Brain microvascular endothelial cell (primary cell): ENCODE measurements around the gene OR2A5.

Experiments
- DNase-seq: peaks from one replicate; pipeline ENCODE4 v3.0.0-alpha.2; 2020
- H3K27ac ChIP-seq: fragments of 250-450 bp; sonication (Bioruptor Pico); 2 replicates; pipeline ENCODE4 v1.5.1; 2020; ENCODE audit warnings: mild to moderate bottlenecking, moderate library complexity
- H3K27me3 ChIP-seq: fragments of 250-450 bp; sonication (Bioruptor Pico); replicated peaks from 2 replicates; pipeline ENCODE4 v1.5.1; 2020; ENCODE audit warnings: mild to moderate bottlenecking
- H3K36me3 ChIP-seq: fragments of 250-450 bp; sonication (Bioruptor Pico); replicated peaks from 2 replicates; pipeline ENCODE4 v1.5.1; 2020; ENCODE audit warnings: mild to moderate bottlenecking
- H3K4me3 ChIP-seq: 2 replicates; pipeline ENCODE4 v1.5.1; 2011; ENCODE audit warnings: low read depth, mild to moderate bottlenecking, control low read depth, low read length, moderate library complexity
- CTCF ChIP-seq: IDR thresholded peaks from 2 replicates; pipeline ENCODE4 v1.5.1; 2011; ENCODE audit warnings: low read depth, mild to moderate bottlenecking, moderate library complexity, low read length, control low read depth, inconsistent platforms; ENCODE audit errors: missing control alignments
- in situ Hi-C: cut with HindIII; loops from 2 replicates; pipeline ENCODE4 v1.10.0; 2017; ENCODE audit warnings: low sequenced_read_pairs, low pct_ligation_motif_present

Gene OR2A5

GRCh38 chr7:144057954-144058353 lies 9.2 kb downstream of the OR2A5 start:
- H3K36me3 ChIP-seq: no peaks in the 10 kb centered on the region
- peak overlapping the region; percentile 65 for H3K27ac ChIP-seq
- H3K4me3 ChIP-seq: no peak overlapping the region
- DNase-seq: peak; percentile 93
- no peak for TF ChIP-seq CTCF
- H3K27me3 ChIP-seq: no peaks in the 10 kb centered on the region
- in situ Hi-C loops: no loop called here

GRCh38 chr7:144063710-144064109 lies 15.0 kb downstream of the OR2A5 start:
- TF ChIP-seq CTCF: peak; percentile 54
- H3K27ac ChIP-seq: no peak overlapping the region
- no peak overlapping the region for H3K4me3 ChIP-seq
- H3K27me3 ChIP-seq: no peaks in the 10 kb centered on the region
- in situ Hi-C loops: no loop called here
- no peaks in the 10 kb centered on the region for H3K36me3 ChIP-seq
- DNase-seq: no peak

GRCh38 chr7:144069511-144069910 lies 20.8 kb downstream of the OR2A5 start, which contains the start of gene OR2A25:
TSS of gene OR2A25 (plus strand) at chr7:144069811. CDS start at chr7:144074220, 4,409 bp downstream.
- no peaks in the 10 kb centered on the region for H3K36me3 ChIP-seq
- no peak for DNase-seq
- no peak for TF ChIP-seq CTCF
- no peaks in the 10 kb centered on the region for H3K27me3 ChIP-seq
- H3K27ac ChIP-seq: no peak within 1 kb of the TSS
- in situ Hi-C loops: no loop called here
- H3K4me3 ChIP-seq: no peak within 1 kb of the TSS

- no peaks in the 10 kb centered on the region for H3K27me3 ChIP-seq
- no peak overlapping the region for H3K4me3 ChIP-seq
- no peak for TF ChIP-seq CTCF
- H3K36me3 ChIP-seq: no peaks in the 10 kb centered on the region
- H3K27ac ChIP-seq: no peak overlapping the region
- no peak for DNase-seq
- in situ Hi-C loops: no loop called here
Observed at GRCh38 chr7:144069953-144070352, 21.2 kb downstream of the OR2A5 start.

- in situ Hi-C loops: no loop called here
- TF ChIP-seq CTCF: no peak
- DNase-seq: no peak
- H3K4me3 ChIP-seq: no peak overlapping the region
- H3K27ac ChIP-seq: no peak overlapping the region
- H3K27me3 ChIP-seq: no peaks in the 10 kb centered on the region
- H3K36me3 ChIP-seq: no peaks in the 10 kb centered on the region
Observed at GRCh38 chr7:144074374-144074773, 25.6 kb downstream of the OR2A5 start.

- no peak within 1 kb of the TSS for H3K27ac ChIP-seq
- no peak within 1 kb of the TSS for H3K4me3 ChIP-seq
- no peak for DNase-seq
- no peaks in the 10 kb centered on the region for H3K27me3 ChIP-seq
- H3K36me3 ChIP-seq: no peaks in the 10 kb centered on the region
- TF ChIP-seq CTCF: no peak
- in situ Hi-C loops: no loop called here
Observed at GRCh38 chr7:144085978-144086377, 37.2 kb downstream of the OR2A5 start, which contains the start of gene OR2A12. TSS of gene OR2A12 (plus strand) at chr7:144086278. CDS start at chr7:144095108, 8,830 bp downstream.
